H9 (cell line): ENCODE measurements around the gene INPP5F. TPM values are rescaled to one million over a fixed set of nuclear protein-coding genes. Genes with fewer than 3 reads are reported as not detected.

ENCODE experiments used
- DNase-seq: peaks from one replicate; pipeline ENCODE4 v3.0.0-alpha.2; 2017
- H2AFZ ChIP-seq: one replicate; pipeline ENCODE4 v1.6.1; 2013; ENCODE audit warnings: mild to moderate bottlenecking, low read length, control low read depth, moderate library complexity
- H2AK5ac ChIP-seq: 2 replicates; pipeline ENCODE4 v1.6.1; 2013; ENCODE audit warnings: low read length, control low read depth, mixed read lengths; ENCODE audit not compliant: insufficient read length
- H2BK120ac ChIP-seq: one replicate; pipeline ENCODE4 v1.6.1; 2013; ENCODE audit warnings: low read depth, mild to moderate bottlenecking, low read length, control low read depth, inconsistent platforms; ENCODE audit not compliant: poor library complexity, severe bottlenecking
- H2BK12ac ChIP-seq: 2 replicates; pipeline ENCODE4 v1.6.1; 2013; ENCODE audit warnings: low read length, control low read depth, mixed read lengths, low read depth; ENCODE audit not compliant: insufficient read length
- H2BK15ac ChIP-seq: 2 replicates; pipeline ENCODE4 v1.6.1; 2013; ENCODE audit warnings: low read depth, low read length, control low read depth
- H2BK20ac ChIP-seq: one replicate; pipeline ENCODE4 v1.6.1; 2013; ENCODE audit warnings: low read depth, mild to moderate bottlenecking, low read length, control low read depth, inconsistent platforms; ENCODE audit not compliant: poor library complexity, severe bottlenecking
- H2BK5ac ChIP-seq: 2 replicates; pipeline ENCODE4 v1.6.1; 2013; ENCODE audit warnings: low read length, control low read depth, mixed read lengths; ENCODE audit not compliant: insufficient read length
- H3K14ac ChIP-seq: 2 replicates; pipeline ENCODE4 v1.6.1; 2013; ENCODE audit warnings: low read length, control low read depth; ENCODE audit not compliant: insufficient read depth
- H3K18ac ChIP-seq: 2 replicates; pipeline ENCODE4 v1.6.1; 2013; ENCODE audit warnings: low read depth, mild to moderate bottlenecking, mixed read lengths, low read length, control low read depth; ENCODE audit not compliant: insufficient read length
- H3K23ac ChIP-seq: 2 replicates; pipeline ENCODE4 v1.6.1; 2013; ENCODE audit warnings: low read length, control low read depth, mixed read lengths, low read depth; ENCODE audit not compliant: insufficient read length
- H3K23me2 ChIP-seq: 2 replicates; pipeline ENCODE4 v1.6.1; 2013; ENCODE audit warnings: low read depth, mild to moderate bottlenecking, mixed read lengths, low read length, control low read depth; ENCODE audit not compliant: insufficient read length, poor library complexity, severe bottlenecking
- H3K27ac ChIP-seq: 2 replicates; pipeline ENCODE4 v1.5.1; 2013; ENCODE audit warnings: low read length, control low read depth, mixed read lengths, low read depth; ENCODE audit not compliant: insufficient read length
- H3K27me3 ChIP-seq: 2 replicates; pipeline ENCODE4 v1.6.1; 2013; ENCODE audit warnings: low read length, control low read depth, inconsistent platforms; ENCODE audit not compliant: insufficient read depth
- H3K4ac ChIP-seq: 2 replicates; pipeline ENCODE4 v1.6.1; 2013; ENCODE audit warnings: low read depth, mild to moderate bottlenecking, control low read depth, inconsistent platforms, low read length, moderate library complexity
- H3K4me1 ChIP-seq: 2 replicates; pipeline ENCODE4 v1.6.1; 2013; ENCODE audit warnings: low read length, control low read depth, inconsistent platforms; ENCODE audit not compliant: insufficient read depth
- H3K4me2 ChIP-seq: 2 replicates; pipeline ENCODE4 v1.6.1; 2013; ENCODE audit warnings: low read length, control low read depth, mixed read lengths; ENCODE audit not compliant: insufficient read length, insufficient read depth
- H3K56ac ChIP-seq: 2 replicates; pipeline ENCODE4 v1.6.1; 2013; ENCODE audit warnings: low read depth, mild to moderate bottlenecking, mixed read lengths, low read length, control low read depth; ENCODE audit not compliant: insufficient read length
- H3K79me1 ChIP-seq: 2 replicates; pipeline ENCODE4 v1.6.1; 2013; ENCODE audit warnings: low read depth, mild to moderate bottlenecking, moderate library complexity, low read length, control low read depth, inconsistent platforms; ENCODE audit not compliant: insufficient read depth, poor library complexity, severe bottlenecking
- H3K79me2 ChIP-seq: 2 replicates; pipeline ENCODE4 v1.6.1; 2013; ENCODE audit warnings: low read length, control low read depth, inconsistent platforms; ENCODE audit not compliant: insufficient read depth
- H3K9ac ChIP-seq: 2 replicates; pipeline ENCODE4 v1.6.1; 2013; ENCODE audit warnings: low read length, control low read depth, mixed read lengths; ENCODE audit not compliant: insufficient read length; ENCODE audit errors: extremely low read depth
- H3K9me3 ChIP-seq: one replicate; pipeline ENCODE4 v1.6.1; 2013; ENCODE audit warnings: low read depth, low read length, inconsistent platforms; ENCODE audit not compliant: control insufficient read depth
- H3T11ph ChIP-seq: one replicate; pipeline ENCODE4 v1.6.1; 2013; ENCODE audit warnings: mild to moderate bottlenecking, low read length, control low read depth, inconsistent platforms
- H4K20me1 ChIP-seq: one replicate; pipeline ENCODE4 v1.6.1; 2013; ENCODE audit not compliant: control insufficient read depth, insufficient read length, insufficient read depth
- H4K5ac ChIP-seq: 2 replicates; pipeline ENCODE4 v1.6.1; 2013; ENCODE audit warnings: low read depth, mild to moderate bottlenecking, mixed read lengths, low read length, control low read depth; ENCODE audit not compliant: insufficient read length
- H4K8ac ChIP-seq: replicated peaks from 2 replicates; pipeline ENCODE4 v1.6.1; 2013; ENCODE audit warnings: low read length, control low read depth, mixed read lengths, low read depth; ENCODE audit not compliant: insufficient read length
- H4K91ac ChIP-seq: 2 replicates; pipeline ENCODE4 v1.6.1; 2013; ENCODE audit warnings: low read depth, mild to moderate bottlenecking, moderate library complexity, mixed read lengths, low read length, control low read depth; ENCODE audit not compliant: insufficient read length
- H3K27ac Mint-ChIP-seq, 3 experiments: 2 replicates in 2 of 3; 3 replicates in 1 of 3; pipeline ENCODE4 v1.8.0; 2020 to 2021; ENCODE audit warnings: mixed read lengths in 3 of 3, mild to moderate bottlenecking in 1 of 3, moderate library complexity in 1 of 3
- H3K27me3 Mint-ChIP-seq: 2 replicates; pipeline ENCODE4 v1.8.0; 2021; ENCODE audit warnings: low read depth, mild to moderate bottlenecking, moderate library complexity, mixed read lengths
- H3K36me3 Mint-ChIP-seq, 3 experiments: 2 replicates in 2 of 3; 3 replicates in 1 of 3; pipeline ENCODE4 v1.8.0; 2020 to 2021; ENCODE audit warnings: low read depth in 3 of 3, mixed read lengths in 3 of 3; ENCODE audit not compliant: insufficient read depth in 1 of 3
- H3K4me1 Mint-ChIP-seq, 2 experiments: 2 replicates each; pipeline ENCODE4 v1.8.0; 2020; ENCODE audit warnings: mixed read lengths in 2 of 2
- H3K4me3 Mint-ChIP-seq, 2 experiments: 2 replicates in 1 of 2; 3 replicates in 1 of 2; pipeline ENCODE4 v1.8.0; 2020 to 2021; ENCODE audit warnings: mild to moderate bottlenecking in 2 of 2, mixed read lengths in 2 of 2, moderate library complexity in 1 of 2
- H3K9me3 Mint-ChIP-seq, 2 experiments: 2 replicates in 1 of 2; 3 replicates in 1 of 2; pipeline ENCODE4 v1.8.0; 2020; ENCODE audit warnings: mild to moderate bottlenecking in 2 of 2, mixed read lengths in 2 of 2, moderate library complexity in 1 of 2
- WGBS: extraction: QIAGEN DNeasy Blood & Tissue Kit; methylation state at CpG from one replicate; pipeline ENCODE4 v1.1.7; 2013; ENCODE audit warnings: missing lambda C conversion rate, low lambda C conversion rate, mixed read lengths; ENCODE audit not compliant: insufficient read length; ENCODE audit errors: extremely low coverage; 5-methylcytosine and 5-hydroxymethylcytosine counted together
- total RNA-seq: library from RNA; stranded (reverse); gene quantifications from 2 replicates; pipeline ENCODE4 v1.2.1, GENCODE V29; 2021
- TF ChIP-seq, protein P1 (sequence below): fragments of 200-600 bp; sonication (generic); conservative IDR thresholded peaks from 3 replicates; pipeline ENCODE4 v1.8.0; 2021; ENCODE audit warnings: antibody characterized with exemption, mild to moderate bottlenecking

INPP5F gene
- total RNA-seq, 1 experiment from 2014 or later, result 108 TPM

- WGBS, result no CpG with 5 or more reads among the region's 5 CpGs
- H4K5ac ChIP-seq, result no peak overlapping the region
These were observed 34.0 kb downstream of the INPP5F start for GRCh38 chr10:119759832-119760231.

More at GRCh38 chr10:119759832-119760231, 34.0 kb downstream of the INPP5F start:
- TF ChIP-seq, protein P1, sequence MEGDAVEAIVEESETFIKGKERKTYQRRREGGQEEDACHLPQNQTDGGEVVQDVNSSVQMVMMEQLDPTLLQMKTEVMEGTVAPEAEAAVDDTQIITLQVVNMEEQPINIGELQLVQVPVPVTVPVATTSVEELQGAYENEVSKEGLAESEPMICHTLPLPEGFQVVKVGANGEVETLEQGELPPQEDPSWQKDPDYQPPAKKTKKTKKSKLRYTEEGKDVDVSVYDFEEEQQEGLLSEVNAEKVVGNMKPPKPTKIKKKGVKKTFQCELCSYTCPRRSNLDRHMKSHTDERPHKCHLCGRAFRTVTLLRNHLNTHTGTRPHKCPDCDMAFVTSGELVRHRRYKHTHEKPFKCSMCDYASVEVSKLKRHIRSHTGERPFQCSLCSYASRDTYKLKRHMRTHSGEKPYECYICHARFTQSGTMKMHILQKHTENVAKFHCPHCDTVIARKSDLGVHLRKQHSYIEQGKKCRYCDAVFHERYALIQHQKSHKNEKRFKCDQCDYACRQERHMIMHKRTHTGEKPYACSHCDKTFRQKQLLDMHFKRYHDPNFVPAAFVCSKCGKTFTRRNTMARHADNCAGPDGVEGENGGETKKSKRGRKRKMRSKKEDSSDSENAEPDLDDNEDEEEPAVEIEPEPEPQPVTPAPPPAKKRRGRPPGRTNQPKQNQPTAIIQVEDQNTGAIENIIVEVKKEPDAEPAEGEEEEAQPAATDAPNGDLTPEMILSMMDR, result no peak
- H3K14ac ChIP-seq, result no peak overlapping the region
- H2BK5ac ChIP-seq, result no peak overlapping the region
- no peak overlapping the region for H2AK5ac ChIP-seq
- H3K27ac ChIP-seq, result no peak overlapping the region
- H2BK15ac ChIP-seq, result no peak overlapping the region
- H3K4ac ChIP-seq, result no peak overlapping the region
- H3K4me2 ChIP-seq, result no peak overlapping the region
- no peak overlapping the region for H4K91ac ChIP-seq
- H3K36me3 Mint-ChIP-seq, result peaks cover 0 to 5% (median 0%) of the 10 kb centered on the region in 3 experiments; a peak in 2 of 7 replicates
- no peaks in the 10 kb centered on the region for H3K27me3 ChIP-seq
- H3K27ac Mint-ChIP-seq, result peak overlapping the region in 2 of 3 experiments; percentile 51 to 60; a peak in 3 of 7 replicates
- no peaks in the 10 kb centered on the region for H4K20me1 ChIP-seq
- H3K4me3 Mint-ChIP-seq, result no peak overlapping the region
- no peaks in the 10 kb centered on the region for H3K27me3 Mint-ChIP-seq
- H2AFZ ChIP-seq, result no peak overlapping the region
- no peaks in the 10 kb centered on the region for H3K23me2 ChIP-seq
- H4K8ac ChIP-seq, result no peak overlapping the region
- no peaks in the 10 kb centered on the region for H3K79me1 ChIP-seq
- no peaks in the 10 kb centered on the region for H3K9me3 ChIP-seq
- no peak overlapping the region for H2BK20ac ChIP-seq
- no peak overlapping the region for H3T11ph ChIP-seq
- H3K4me1 ChIP-seq, result no peaks in the 10 kb centered on the region
- no peak overlapping the region for H2BK12ac ChIP-seq
- peaks cover 11 to 17% of the 10 kb centered on the region in 2 experiments for H3K4me1 Mint-ChIP-seq
- no peak for DNase-seq
- no peaks in the 10 kb centered on the region for H3K9me3 Mint-ChIP-seq
- H3K56ac ChIP-seq, result no peak overlapping the region
- no peak overlapping the region for H3K23ac ChIP-seq
- no peak overlapping the region for H3K18ac ChIP-seq
- no peaks in the 10 kb centered on the region for H3K79me2 ChIP-seq
- H2BK120ac ChIP-seq, result no peak overlapping the region
- H3K9ac ChIP-seq, result no peak overlapping the region
